ENCODE data around the gene SNX27. TPM values are rescaled to one million over a fixed set of nuclear protein-coding genes. Genes with fewer than 3 reads are reported as not detected.

The SNX27 gene
- total and polyA plus RNA-seq, 4 donors: 4.3 to 19.7 (median 10.5) TPM

GRCh38 chr1:151715726-151716404 lies 104.0 kb downstream of the SNX27 start:
- H3K4me3 ChIP-seq (ENCODE audit: low read depth in 1 of 3, low read length in 3 of 3): no peak overlapping the region
- H3K27ac ChIP-seq (ENCODE audit: low read depth in 1 of 2, low read length in 2 of 2): no peak overlapping the region
- no peaks in the 10 kb centered on the region for H3K9me3 ChIP-seq (ENCODE audit: control insufficient read depth in 4 of 4, low read length in 3 of 4)
- DNase-seq (ENCODE audit: low spot score): no peak
- H3K36me3 ChIP-seq (ENCODE audit: control insufficient read depth in 4 of 4, insufficient read depth in 3 of 4, low read depth in 1 of 4, low read length in 3 of 4): no peaks in the 10 kb centered on the region
- WGBS: 58% methylated on average over 17 of the region's 17 CpGs
- H3K4me1 ChIP-seq (ENCODE audit: control insufficient read depth in 4 of 4, insufficient read depth in 4 of 4, low read length in 3 of 4): peaks cover 0 to 15% (median 8%) of the 10 kb centered on the region in 4 donors
- TF ChIP-seq RAD21 (IDR thresholded peaks at IDR 0.05): no peak
- TF ChIP-seq FOXA2 (IDR thresholded peaks at IDR 0.05): no peak
- H3K27me3 ChIP-seq (ENCODE audit: control insufficient read depth in 4 of 4, insufficient read depth in 4 of 4, low read length in 3 of 4): peaks cover 0 to 4% (median 0%) of the 10 kb centered on the region in 4 donors
- no peak overlapping the region for H3K9ac ChIP-seq (ENCODE audit: low read depth in 1 of 2, low read length in 2 of 2)

DNA sequence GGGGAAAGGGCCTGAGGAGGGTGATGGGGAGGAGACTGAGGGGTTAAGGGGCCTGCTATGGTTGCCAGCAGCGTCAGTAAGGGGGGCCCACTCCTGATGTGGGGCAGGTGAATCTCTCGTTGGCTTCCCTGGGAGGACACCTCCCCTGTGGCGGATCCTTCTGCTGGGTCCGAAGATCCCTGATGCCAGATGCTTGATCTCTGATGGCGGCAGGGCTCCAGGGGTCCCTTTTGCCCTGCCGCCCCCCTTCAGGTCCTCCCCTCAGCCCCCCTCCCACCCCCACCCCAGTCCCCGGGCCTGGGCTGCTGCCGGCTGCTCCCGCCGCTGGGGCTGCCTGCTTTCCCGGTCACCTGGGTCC lies 104.5 kb downstream of the SNX27 start:
- H3K27me3 ChIP-seq (ENCODE audit: control insufficient read depth in 4 of 4, insufficient read depth in 4 of 4, low read length in 3 of 4): peaks cover 0 to 4% (median 0%) of the 10 kb centered on the region in 4 donors
- TF ChIP-seq GABPA (IDR thresholded peaks at IDR 0.05 in 1 of 2, conservative IDR thresholded peaks at IDR 0.05 in 1 of 2): no peak
- no peak for TF ChIP-seq MAX (IDR thresholded peaks at IDR 0.05)
- no peak for TF ChIP-seq SP1 (IDR thresholded peaks at IDR 0.05)
- TF ChIP-seq, protein P1, sequence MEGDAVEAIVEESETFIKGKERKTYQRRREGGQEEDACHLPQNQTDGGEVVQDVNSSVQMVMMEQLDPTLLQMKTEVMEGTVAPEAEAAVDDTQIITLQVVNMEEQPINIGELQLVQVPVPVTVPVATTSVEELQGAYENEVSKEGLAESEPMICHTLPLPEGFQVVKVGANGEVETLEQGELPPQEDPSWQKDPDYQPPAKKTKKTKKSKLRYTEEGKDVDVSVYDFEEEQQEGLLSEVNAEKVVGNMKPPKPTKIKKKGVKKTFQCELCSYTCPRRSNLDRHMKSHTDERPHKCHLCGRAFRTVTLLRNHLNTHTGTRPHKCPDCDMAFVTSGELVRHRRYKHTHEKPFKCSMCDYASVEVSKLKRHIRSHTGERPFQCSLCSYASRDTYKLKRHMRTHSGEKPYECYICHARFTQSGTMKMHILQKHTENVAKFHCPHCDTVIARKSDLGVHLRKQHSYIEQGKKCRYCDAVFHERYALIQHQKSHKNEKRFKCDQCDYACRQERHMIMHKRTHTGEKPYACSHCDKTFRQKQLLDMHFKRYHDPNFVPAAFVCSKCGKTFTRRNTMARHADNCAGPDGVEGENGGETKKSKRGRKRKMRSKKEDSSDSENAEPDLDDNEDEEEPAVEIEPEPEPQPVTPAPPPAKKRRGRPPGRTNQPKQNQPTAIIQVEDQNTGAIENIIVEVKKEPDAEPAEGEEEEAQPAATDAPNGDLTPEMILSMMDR (IDR thresholded peaks at IDR 0.05; ENCODE audit: low read depth, low read length, missing input control): no peak
- no peak for TF ChIP-seq NR2F2 (IDR thresholded peaks at IDR 0.05)
- TF ChIP-seq FOXA1 (IDR thresholded peaks at IDR 0.05): no peak
- TF ChIP-seq, protein P2, sequence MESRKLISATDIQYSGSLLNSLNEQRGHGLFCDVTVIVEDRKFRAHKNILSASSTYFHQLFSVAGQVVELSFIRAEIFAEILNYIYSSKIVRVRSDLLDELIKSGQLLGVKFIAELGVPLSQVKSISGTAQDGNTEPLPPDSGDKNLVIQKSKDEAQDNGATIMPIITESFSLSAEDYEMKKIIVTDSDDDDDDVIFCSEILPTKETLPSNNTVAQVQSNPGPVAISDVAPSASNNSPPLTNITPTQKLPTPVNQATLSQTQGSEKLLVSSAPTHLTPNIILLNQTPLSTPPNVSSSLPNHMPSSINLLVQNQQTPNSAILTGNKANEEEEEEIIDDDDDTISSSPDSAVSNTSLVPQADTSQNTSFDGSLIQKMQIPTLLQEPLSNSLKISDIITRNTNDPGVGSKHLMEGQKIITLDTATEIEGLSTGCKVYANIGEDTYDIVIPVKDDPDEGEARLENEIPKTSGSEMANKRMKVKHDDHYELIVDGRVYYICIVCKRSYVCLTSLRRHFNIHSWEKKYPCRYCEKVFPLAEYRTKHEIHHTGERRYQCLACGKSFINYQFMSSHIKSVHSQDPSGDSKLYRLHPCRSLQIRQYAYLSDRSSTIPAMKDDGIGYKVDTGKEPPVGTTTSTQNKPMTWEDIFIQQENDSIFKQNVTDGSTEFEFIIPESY (IDR thresholded peaks at IDR 0.05): no peak
- no peak for TF ChIP-seq JUND (IDR thresholded peaks at IDR 0.05)
- no peak for TF ChIP-seq HNF4G (IDR thresholded peaks at IDR 0.05)
- TF ChIP-seq RAD21 (IDR thresholded peaks at IDR 0.05): no peak
- no peak for TF ChIP-seq HNF4A (conservative IDR thresholded peaks at IDR 0.05)
- TF ChIP-seq REST (IDR thresholded peaks at IDR 0.05): no peak
- TF ChIP-seq EGR1 (IDR thresholded peaks at IDR 0.05; ENCODE audit: low read depth in 2 of 2): no peak
- TF ChIP-seq YY1 (IDR thresholded peaks at IDR 0.05): no peak
- TF ChIP-seq ATF3 (IDR thresholded peaks at IDR 0.05): no peak
- TF ChIP-seq RXRA (IDR thresholded peaks at IDR 0.05): no peak
- TF ChIP-seq TAF1 (conservative IDR thresholded peaks at IDR 0.05): no peak
- no peak overlapping the region for H3K9ac ChIP-seq (ENCODE audit: low read depth in 1 of 2, low read length in 2 of 2)
- H3K4me3 ChIP-seq (ENCODE audit: low read depth in 1 of 3, low read length in 3 of 3): no peak overlapping the region
- H3K4me1 ChIP-seq (ENCODE audit: control insufficient read depth in 4 of 4, insufficient read depth in 4 of 4, low read length in 3 of 4): peaks cover 0 to 18% (median 9%) of the 10 kb centered on the region in 4 donors
- 24% methylated on average over 11 of the region's 11 CpGs for WGBS
- no peak for DNase-seq (ENCODE audit: low spot score)
- H3K27ac ChIP-seq (ENCODE audit: low read depth in 1 of 2, low read length in 2 of 2): no peak overlapping the region
- no peaks in the 10 kb centered on the region for H3K36me3 ChIP-seq (ENCODE audit: control insufficient read depth in 4 of 4, insufficient read depth in 3 of 4, low read depth in 1 of 4, low read length in 3 of 4)
- no peaks in the 10 kb centered on the region for H3K9me3 ChIP-seq (ENCODE audit: control insufficient read depth in 4 of 4, low read length in 3 of 4)
